ENCODE results near the gene LTBP1.

- TF ChIP-seq CTCF (IDR thresholded peaks at IDR 0.05; ENCODE audit: poor library complexity) (no peak), EZH2 (IDR thresholded peaks at IDR 0.05; ENCODE audit: borderline replicate concordance) (no peak), EZH2phosphoT487 (IDR thresholded peaks at IDR 0.05; ENCODE audit: low read depth, severe bottlenecking, unreplicated experiment) (no peak)
These were observed 74.1 kb downstream of the LTBP1 start for GRCh38 chr2:33020883-33021282.

Data from hepatocyte (in vitro differentiated cells).